DOHH2 (cell line): ENCODE results near the gene ARFGEF3.

ENCODE experiments used
- H3F3A ChIP-seq: fragments of 200-600 bp; sonication (generic), shearing (Covaris generic); 2 replicates; pipeline ENCODE4 v1.6.0; 2016; ENCODE audit warnings: antibody characterized with exemption, mild to moderate bottlenecking; ENCODE audit not compliant: control insufficient read depth, insufficient read depth
- H3K27ac ChIP-seq: fragments of 200-600 bp; sonication (generic); 2 replicates; pipeline ENCODE4 v1.5.1; 2014; ENCODE audit warnings: low read depth, mild to moderate bottlenecking, low read length, moderate library complexity
- H3K27me3 ChIP-seq: fragments of 200-600 bp; sonication (generic); 2 replicates; pipeline ENCODE4 v1.6.1; 2014; ENCODE audit warnings: mild to moderate bottlenecking, low read length, mixed read lengths; ENCODE audit not compliant: control insufficient read depth
- H3K36me3 ChIP-seq: fragments of 200-600 bp; sonication (generic); 2 replicates; pipeline ENCODE4 v1.6.1; 2014; ENCODE audit warnings: mild to moderate bottlenecking, low read length, moderate library complexity, mixed read lengths; ENCODE audit not compliant: control insufficient read depth
- H3K4me1 ChIP-seq: fragments of 200-600 bp; sonication (generic); 2 replicates; pipeline ENCODE4 v1.6.1; 2014; ENCODE audit warnings: mild to moderate bottlenecking, low read length, mixed read lengths; ENCODE audit not compliant: control insufficient read depth
- H3K4me2 ChIP-seq: fragments of 200-600 bp; sonication (generic); 2 replicates; pipeline ENCODE4 v1.6.0; 2014; ENCODE audit warnings: mild to moderate bottlenecking, low read length, moderate library complexity
- H3K4me3 ChIP-seq: fragments of 200-600 bp; sonication (generic); 2 replicates; pipeline ENCODE4 v1.5.1; 2014; ENCODE audit warnings: mild to moderate bottlenecking, low read length, mixed read lengths
- H3K79me2 ChIP-seq: fragments of 200-600 bp; sonication (generic); 2 replicates; pipeline ENCODE4 v1.6.1; 2014; ENCODE audit warnings: mild to moderate bottlenecking, low read length, mixed read lengths; ENCODE audit not compliant: control insufficient read depth
- H3K9me2 ChIP-seq: fragments of 200-600 bp; sonication (generic); replicated peaks from 2 replicates; pipeline ENCODE4 v1.6.1; 2014; ENCODE audit warnings: mild to moderate bottlenecking, low read length, mixed read lengths; ENCODE audit not compliant: control insufficient read depth
- H3K9me3 ChIP-seq: fragments of 200-600 bp; sonication (generic); 2 replicates; pipeline ENCODE4 v1.6.1; 2014; ENCODE audit warnings: antibody characterized with exemption, low read length, mixed read lengths; ENCODE audit not compliant: control insufficient read depth, insufficient read depth
- H4K20me1 ChIP-seq: fragments of 200-600 bp; sonication (generic); 2 replicates; pipeline ENCODE4 v1.6.0; 2014; ENCODE audit warnings: low read depth, mild to moderate bottlenecking, antibody characterized with exemption, low read length, moderate library complexity; ENCODE audit not compliant: control insufficient read depth, insufficient read depth
- EZH2phosphoT487 ChIP-seq: fragments of 200-600 bp; sonication (generic); IDR thresholded peaks from 2 replicates; pipeline ENCODE4 v1.6.1; 2017; ENCODE audit warnings: borderline replicate concordance, mild to moderate bottlenecking, antibody characterized with exemption, low read length, moderate library complexity, mixed read lengths
- TF ChIP-seq, protein P1 (sequence below): fragments of 200-600 bp; sonication (generic); IDR thresholded peaks from one replicate; pipeline ENCODE4 v1.5.1; 2014; ENCODE audit warnings: antibody characterized with exemption, mild to moderate bottlenecking, low read depth, low read length; ENCODE audit not compliant: poor library complexity, severe bottlenecking

Gene ARFGEF3

DNA sequence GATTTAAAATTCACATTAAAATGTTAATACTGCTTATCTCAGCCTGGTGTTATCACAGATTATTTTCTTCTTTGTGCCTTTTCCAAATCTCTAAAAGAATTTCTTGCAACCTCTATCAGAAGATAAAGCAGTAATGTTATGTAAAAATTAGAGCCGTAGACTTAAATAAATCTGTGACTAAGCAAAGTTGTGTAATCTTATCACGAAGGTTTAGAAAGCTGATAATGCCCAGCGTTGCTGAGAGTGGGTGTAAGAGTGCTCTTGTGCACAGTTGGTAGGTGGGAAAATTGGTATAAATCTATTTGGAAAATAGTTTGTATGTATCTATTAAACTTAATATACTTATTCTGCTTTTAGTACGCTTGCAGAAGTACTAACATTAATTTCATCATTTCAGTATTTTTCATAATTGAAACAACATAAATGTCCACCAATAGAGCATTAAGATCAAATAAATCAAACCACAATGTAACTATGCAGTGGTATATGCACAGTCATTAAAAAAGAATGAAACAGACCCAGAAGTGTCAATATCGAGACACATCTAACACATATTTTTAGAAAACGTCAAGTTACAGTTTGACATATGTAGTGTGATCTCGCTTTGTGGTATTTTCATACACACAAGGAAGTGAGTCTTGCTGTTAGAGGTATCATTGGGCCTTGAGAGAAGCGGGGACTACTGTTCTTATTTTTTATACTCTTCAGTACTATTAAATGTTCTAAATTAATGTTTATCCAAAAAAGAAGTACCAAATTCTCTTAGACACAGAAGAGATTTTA, 111.0 kb downstream of the ARFGEF3 start:
- no peaks in the 10 kb centered on the region for H3F3A ChIP-seq
- H3K4me1 ChIP-seq = no peaks in the 10 kb centered on the region
- no peaks in the 10 kb centered on the region for H3K9me2 ChIP-seq
- no peak overlapping the region for H3K4me2 ChIP-seq
- no peaks in the 10 kb centered on the region for H3K9me3 ChIP-seq
- no peaks in the 10 kb centered on the region for H3K27me3 ChIP-seq
- TF ChIP-seq EZH2phosphoT487 = no peak
- TF ChIP-seq, protein P1, sequence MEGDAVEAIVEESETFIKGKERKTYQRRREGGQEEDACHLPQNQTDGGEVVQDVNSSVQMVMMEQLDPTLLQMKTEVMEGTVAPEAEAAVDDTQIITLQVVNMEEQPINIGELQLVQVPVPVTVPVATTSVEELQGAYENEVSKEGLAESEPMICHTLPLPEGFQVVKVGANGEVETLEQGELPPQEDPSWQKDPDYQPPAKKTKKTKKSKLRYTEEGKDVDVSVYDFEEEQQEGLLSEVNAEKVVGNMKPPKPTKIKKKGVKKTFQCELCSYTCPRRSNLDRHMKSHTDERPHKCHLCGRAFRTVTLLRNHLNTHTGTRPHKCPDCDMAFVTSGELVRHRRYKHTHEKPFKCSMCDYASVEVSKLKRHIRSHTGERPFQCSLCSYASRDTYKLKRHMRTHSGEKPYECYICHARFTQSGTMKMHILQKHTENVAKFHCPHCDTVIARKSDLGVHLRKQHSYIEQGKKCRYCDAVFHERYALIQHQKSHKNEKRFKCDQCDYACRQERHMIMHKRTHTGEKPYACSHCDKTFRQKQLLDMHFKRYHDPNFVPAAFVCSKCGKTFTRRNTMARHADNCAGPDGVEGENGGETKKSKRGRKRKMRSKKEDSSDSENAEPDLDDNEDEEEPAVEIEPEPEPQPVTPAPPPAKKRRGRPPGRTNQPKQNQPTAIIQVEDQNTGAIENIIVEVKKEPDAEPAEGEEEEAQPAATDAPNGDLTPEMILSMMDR = no peak
- H4K20me1 ChIP-seq = no peaks in the 10 kb centered on the region
- H3K79me2 ChIP-seq = no peaks in the 10 kb centered on the region
- no peak overlapping the region for H3K4me3 ChIP-seq
- no peak overlapping the region for H3K27ac ChIP-seq
- no peaks in the 10 kb centered on the region for H3K36me3 ChIP-seq

DNA sequence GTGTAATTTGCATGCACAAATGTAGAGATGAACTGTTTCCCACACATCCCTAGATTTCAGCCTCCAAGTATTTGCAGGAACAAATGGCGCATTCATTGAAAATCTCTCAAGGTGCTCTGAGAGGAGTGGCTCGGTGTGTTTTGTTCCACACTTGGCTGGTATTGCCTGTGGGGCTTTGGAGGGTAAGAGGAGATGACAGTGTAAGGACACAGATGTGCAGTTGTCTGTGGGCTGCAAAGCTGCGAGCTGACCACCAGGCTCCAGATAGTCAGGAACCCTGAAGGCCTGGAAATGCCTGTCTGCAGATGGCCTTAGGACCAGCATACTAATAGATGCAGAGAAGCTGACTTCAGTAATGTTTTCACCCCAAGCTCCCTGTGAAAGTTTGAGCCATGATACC, 114.2 kb downstream of the ARFGEF3 start:
- Histone ChIP-seq H3K27ac (no peak overlapping the region), H3K4me2 (no peak overlapping the region), H3K4me3 (no peak overlapping the region), H3F3A (no peaks in the 10 kb centered on the region), H3K9me3 (no peaks in the 10 kb centered on the region), H3K4me1 (no peaks in the 10 kb centered on the region), H4K20me1 (no peaks in the 10 kb centered on the region), H3K27me3 (no peaks in the 10 kb centered on the region), H3K36me3 (no peaks in the 10 kb centered on the region), H3K79me2 (no peaks in the 10 kb centered on the region), H3K9me2 (no peaks in the 10 kb centered on the region)
- no peak for TF ChIP-seq EZH2phosphoT487
- TF ChIP-seq, protein P1 = no peak

DNA sequence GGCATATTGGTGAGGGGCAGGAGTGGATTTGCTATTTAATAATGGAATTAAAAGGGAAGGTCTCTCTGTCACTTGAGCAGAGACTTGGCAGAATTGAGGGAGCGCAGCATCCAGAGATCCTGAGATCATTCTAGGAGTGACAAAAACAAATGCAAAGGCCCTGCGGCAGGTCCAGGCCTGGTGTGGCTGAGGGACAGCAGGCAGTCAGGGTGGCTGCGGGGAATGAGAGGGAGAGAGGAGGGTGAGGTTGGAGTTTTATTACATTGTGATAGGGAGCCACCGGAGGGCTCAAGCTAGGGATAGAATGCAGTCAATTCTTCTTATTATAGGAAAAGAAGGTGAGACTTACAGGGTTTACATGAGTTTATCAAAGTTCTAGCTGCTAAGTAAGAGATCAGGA, 116.1 kb downstream of the ARFGEF3 start:
- TF ChIP-seq EZH2phosphoT487 = no peak
- TF ChIP-seq, protein P1 = no peak
- H3K79me2 ChIP-seq = no peaks in the 10 kb centered on the region
- H3K9me3 ChIP-seq = no peaks in the 10 kb centered on the region
- no peaks in the 10 kb centered on the region for H3K27me3 ChIP-seq
- no peak overlapping the region for H3K4me2 ChIP-seq
- H3K36me3 ChIP-seq = no peaks in the 10 kb centered on the region
- H3F3A ChIP-seq = no peaks in the 10 kb centered on the region
- H3K27ac ChIP-seq = no peak overlapping the region
- H4K20me1 ChIP-seq = no peaks in the 10 kb centered on the region
- no peaks in the 10 kb centered on the region for H3K4me1 ChIP-seq
- H3K4me3 ChIP-seq = no peak overlapping the region
- H3K9me2 ChIP-seq = no peaks in the 10 kb centered on the region
